Measurements from ENCODE around the gene UNG. TPM values are rescaled to one million over a fixed set of nuclear protein-coding genes. Genes with fewer than 3 reads are reported as not detected.

The UNG gene
- total and polyA plus RNA-seq, 9 of the 15 experiments (the other 6 are each of a cell fraction or from before 2014, with no cell fraction given): 8.4 to 59.8 (median 41.0) TPM

DNA sequence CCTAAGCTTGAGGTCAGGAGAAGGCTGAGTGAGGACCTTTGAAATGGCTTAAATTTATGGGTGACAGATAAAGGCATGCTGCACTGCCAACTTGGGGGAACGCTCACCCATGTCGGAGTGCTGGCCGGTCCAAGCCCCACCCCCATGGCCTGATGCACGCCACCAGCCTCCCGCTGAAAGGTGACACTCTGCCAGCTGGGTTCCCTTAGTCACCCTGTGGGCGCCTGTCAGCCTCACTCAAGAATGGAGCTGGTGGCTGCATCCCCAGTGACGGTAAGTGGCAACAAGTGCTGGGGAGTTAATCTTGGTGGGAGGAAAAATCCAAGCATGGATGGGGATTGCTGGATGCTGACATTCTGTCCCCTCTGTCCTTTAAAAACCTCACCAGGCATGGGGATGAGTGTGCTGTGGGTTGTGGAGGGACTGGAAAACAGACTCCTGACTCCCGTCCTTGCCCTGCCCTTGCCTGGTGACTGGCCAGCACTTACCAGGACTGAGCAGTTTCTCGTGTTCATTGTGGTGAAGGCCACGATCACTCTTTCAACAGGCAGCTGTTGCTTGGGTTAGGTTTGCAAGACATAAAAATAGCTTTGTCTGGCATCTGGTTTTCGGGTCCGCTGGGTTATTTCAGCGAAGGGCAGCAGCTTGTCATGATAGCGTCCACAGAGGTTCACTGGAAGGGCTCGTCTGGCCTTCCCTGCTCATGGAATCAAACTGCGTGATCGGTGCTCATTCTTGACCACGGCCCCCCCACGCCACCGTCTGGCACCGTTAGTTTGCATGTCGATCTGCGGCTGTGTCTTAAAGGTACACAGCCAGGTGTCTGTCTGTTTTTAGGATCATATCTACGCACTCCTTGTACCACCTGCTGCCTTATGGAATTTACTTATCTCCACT, 34.0 kb downstream of the UNG start:
- Histone ChIP-seq H3K4me1 (replicated peaks in 1 of 2; ENCODE audit: control insufficient read depth in 2 of 2, insufficient read depth in 2 of 2, low read length in 2 of 2) (no peaks in the 10 kb centered on the region; a peak in 3 of 5 replicates), H3K4me3 (no peak overlapping the region), H3K9ac (ENCODE audit: insufficient read depth in 1 of 2, low read depth in 2 of 2, low read length in 2 of 2) (no peak overlapping the region), H4K20me1 (replicated peaks; ENCODE audit: control insufficient read depth, insufficient read depth, low read length) (peaks cover 6% of the 10 kb centered on the region; the same call in 1 of the 2 replicates), H2AFZ (ENCODE audit: low read depth, low read length) (no peak overlapping the region), H3K27ac (ENCODE audit: extremely low read depth, low read depth, low read length) (no peak overlapping the region), H3K9me3 (replicated peaks; ENCODE audit: control insufficient read depth, insufficient read depth, low read depth, low read length) (no peaks in the 10 kb centered on the region), H3K9me1 (ENCODE audit: control insufficient read depth, insufficient read depth, low read length) (no peaks in the 10 kb centered on the region), H3K27me3 (ENCODE audit: control insufficient read depth in 2 of 2, insufficient read depth in 2 of 2, low read length in 2 of 2) (peaks cover 18 to 52% of the 10 kb centered on the region in 2 experiments; a peak in 4 of 5 replicates), H3K4me2 (ENCODE audit: insufficient read depth, low read length) (no peak overlapping the region), H3K79me2 (ENCODE audit: control insufficient read depth, insufficient read depth, low read length) (no peaks in the 10 kb centered on the region), H3K36me3 (ENCODE audit: control insufficient read depth, insufficient read depth, low read length) (no peaks in the 10 kb centered on the region)
- intact Hi-C loops (cut with micrococcal nuclease): loop anchor here (5.0 to 10.0 kb wide), 2 partner anchors 126 to 253 kb away; no protein-coding TSS in a partner anchor
- 1% methylated on average over 24 of the region's 24 CpGs for WGBS (ENCODE audit: insufficient coverage, low coverage, missing lambda C conversion rate)
- DNase-seq (ENCODE audit: extremely low read depth in 1 of 4, low spot score in 3 of 4): no peak
- no peak for FAIRE-seq
- in situ Hi-C loops (cut with MboI): no loop called here
- BruUV-seq (replicated peaks): no TSS peak
- POLR2A ChIA-PET: interaction anchor here (0.6 to 0.8 kb wide), 2 partner anchors 31 to 270 kb away, joined by 3 read pairs; no protein-coding TSS in a partner anchor
- TF ChIP-seq HNRNPK (IDR thresholded peaks at IDR 0.05; ENCODE audit: low read depth, low read length, poor library complexity, severe bottlenecking): no peak
- TF ChIP-seq TFAM (CRISPR knock-in tag; conservative IDR thresholded peaks at IDR 0.05): no peak
- TF ChIP-seq, protein P1, sequence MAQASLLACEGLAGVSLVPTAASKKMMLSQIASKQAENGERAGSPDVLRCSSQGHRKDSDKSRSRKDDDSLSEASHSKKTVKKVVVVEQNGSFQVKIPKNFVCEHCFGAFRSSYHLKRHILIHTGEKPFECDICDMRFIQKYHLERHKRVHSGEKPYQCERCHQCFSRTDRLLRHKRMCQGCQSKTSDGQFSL (CRISPR knock-in tag; IDR thresholded peaks at IDR 0.05): peak; percentile 65; the same call in 1 of the 2 replicates
- TF ChIP-seq, protein P1 (tag; IDR thresholded peaks at IDR 0.05): no peak
- TF ChIP-seq, protein P2, sequence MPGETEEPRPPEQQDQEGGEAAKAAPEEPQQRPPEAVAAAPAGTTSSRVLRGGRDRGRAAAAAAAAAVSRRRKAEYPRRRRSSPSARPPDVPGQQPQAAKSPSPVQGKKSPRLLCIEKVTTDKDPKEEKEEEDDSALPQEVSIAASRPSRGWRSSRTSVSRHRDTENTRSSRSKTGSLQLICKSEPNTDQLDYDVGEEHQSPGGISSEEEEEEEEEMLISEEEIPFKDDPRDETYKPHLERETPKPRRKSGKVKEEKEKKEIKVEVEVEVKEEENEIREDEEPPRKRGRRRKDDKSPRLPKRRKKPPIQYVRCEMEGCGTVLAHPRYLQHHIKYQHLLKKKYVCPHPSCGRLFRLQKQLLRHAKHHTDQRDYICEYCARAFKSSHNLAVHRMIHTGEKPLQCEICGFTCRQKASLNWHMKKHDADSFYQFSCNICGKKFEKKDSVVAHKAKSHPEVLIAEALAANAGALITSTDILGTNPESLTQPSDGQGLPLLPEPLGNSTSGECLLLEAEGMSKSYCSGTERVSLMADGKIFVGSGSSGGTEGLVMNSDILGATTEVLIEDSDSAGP (CRISPR knock-in tag; IDR thresholded peaks at IDR 0.05): 0 out of 2 replicates have a peak, but pooled peaks have one; percentile 58
- TF ChIP-seq ZNF830 (CRISPR knock-in tag; IDR thresholded peaks at IDR 0.05): no peak
- ATAC-seq: no peak; the same call in 1 of the 3 replicates
- CTCF ChIA-PET (ENCODE audit: low intra/inter-chr PET ratio): no interaction called here

All from K562 (cell line).